Kidney (tissue), 14 donors: Measurements from ENCODE around the gene PHF3. TPM values are rescaled to one million over a fixed set of nuclear protein-coding genes. Genes with fewer than 3 reads are reported as not detected.

Experiments
- DNase-seq, 5 donors: peaks; one replicate each; pipeline ENCODE4 v3.0.0-alpha.2; 2013 to 2020
- FAIRE-seq: peaks from 2 replicates; lab custom pipeline; 2012; peaks lifted over from hg19 to GRCh38; lab: Jason Lieb, UNC
- H3K27ac ChIP-seq, 2 donors: one replicate each; pipeline ENCODE4 v1.7.0; 2013; ENCODE audit warnings: low read depth in 2 of 2, low read length in 2 of 2, inconsistent platforms in 1 of 2
- H3K27me3 ChIP-seq: one replicate; pipeline ENCODE4 v1.7.1; 2013; ENCODE audit warnings: low read length, inconsistent platforms; ENCODE audit not compliant: control insufficient read depth, insufficient read depth
- H3K36me3 ChIP-seq, 3 donors: one replicate each; pipeline versions ENCODE4 v1.7.0 to v1.7.1; 2013; ENCODE audit warnings: low read length in 3 of 3, control low read depth in 1 of 3, inconsistent platforms in 1 of 3; ENCODE audit not compliant: insufficient read depth in 3 of 3, control insufficient read depth in 2 of 3
- H3K4me1 ChIP-seq, 3 donors: one replicate each; pipeline versions ENCODE4 v1.7.0 to v1.7.1; 2013; ENCODE audit warnings: low read length in 3 of 3, inconsistent platforms in 1 of 3, low read depth in 1 of 3; ENCODE audit not compliant: control insufficient read depth in 2 of 3, insufficient read depth in 2 of 3
- H3K4me3 ChIP-seq, 3 donors: one replicate each; pipeline versions ENCODE4 v1.7.0 to v1.8.1; 2013; ENCODE audit warnings: low read length in 3 of 3, control low read depth in 1 of 3, inconsistent platforms in 1 of 3
- H3K9ac ChIP-seq, 3 donors: one replicate each; pipeline versions ENCODE4 v1.7.0 to v1.7.1; 2013; ENCODE audit warnings: low read length in 3 of 3, control low read depth in 1 of 3, inconsistent platforms in 1 of 3
- H3K9me3 ChIP-seq, 3 donors: one replicate each; pipeline versions ENCODE4 v1.7.0 to v1.7.1; 2013; ENCODE audit warnings: low read length in 3 of 3, control low read depth in 1 of 3, inconsistent platforms in 1 of 3; ENCODE audit not compliant: control insufficient read depth in 2 of 3, insufficient read depth in 1 of 3
- CTCF ChIP-seq: IDR thresholded peaks from 3 replicates; pipeline ENCODE4 v1.5.1; 2012; ENCODE audit warnings: mild to moderate bottlenecking, moderate library complexity, borderline replicate concordance; ENCODE audit not compliant: insufficient read depth; ENCODE audit errors: extremely low read depth
- intact Hi-C: fragments of 100-400 bp; cut with DNase I; formaldehyde crosslinking; loops from one replicate; pipeline ENCODE4 v1.11.1; 2022
- polyA plus RNA-seq: library from polyadenylated mRNA; stranded (reverse); fragments of 350-450 nt; fragmentation: Illumina TruSeq; extraction: RNeasy Lipid Tissue Mini Kit (QIAGEN cat#74804); gene quantifications from one replicate; pipeline ENCODE4 v1.2.3, GENCODE V29; 2014; ENCODE audit warnings: low read depth, low replicate concordance; ENCODE audit not compliant: insufficient read depth
- total RNA-seq: library from RNA; stranded (reverse); fragmentation: NEBNext Ultra II Directional; extraction: Animal tissue kit (Norgen Biotek cat#: 25700); gene quantifications from one replicate; pipeline ENCODE4 v1.2.1, GENCODE V29; 2021
- donor health status: control.
- donor health status: control.
- donor health status: control.
- donor health status: control.
- donor health status: control.
- donor health status: DM: yes; HTN: yes; CAD: no.
- donor health status: Normal renal cell carcinoma (clear cell type).

Gene PHF3
- total and polyA plus RNA-seq, 2 donors from 2014 or later = 9.5 to 58.3 TPM

- Histone ChIP-seq H3K36me3 (no peaks in the 10 kb centered on the region), H3K4me3 (no peak overlapping the region)
Observed at GRCh38 chr6:63640062-63640461, 4.5 kb downstream of the PHF3 start.

GRCh38 chr6:63643862-63644261 is 8.3 kb downstream of the PHF3 start:
- FAIRE-seq = no peak
- Histone ChIP-seq H3K27ac (no peak overlapping the region), H3K36me3 (peaks cover 0 to 3% (median 0%) of the 10 kb centered on the region in 3 donors), H3K4me3 (no peak overlapping the region), H3K9me3 (no peaks in the 10 kb centered on the region), H3K27me3 (no peaks in the 10 kb centered on the region), H3K4me1 (peaks cover 0 to 19% (median 5%) of the 10 kb centered on the region in 3 donors), H3K9ac (no peak overlapping the region)
- intact Hi-C loops = no loop called here
- no peak for DNase-seq
- TF ChIP-seq CTCF = no peak

More at GRCh38 chr6:63640062-63640461, 4.5 kb downstream of the PHF3 start:
- TF ChIP-seq CTCF = no peak
- DNase-seq = no peak
- no peaks in the 10 kb centered on the region for H3K9me3 ChIP-seq
- intact Hi-C loops = no loop called here
- no peak for FAIRE-seq
- H3K27me3 ChIP-seq = no peaks in the 10 kb centered on the region
- H3K9ac ChIP-seq = no peak overlapping the region
- peaks cover 0 to 13% (median 7%) of the 10 kb centered on the region in 3 donors for H3K4me1 ChIP-seq
- H3K27ac ChIP-seq = no peak overlapping the region

GRCh38 chr6:63644668-63645326 is 9.2 kb downstream of the PHF3 start:
- intact Hi-C loops = no loop called here
- Histone ChIP-seq H3K36me3 (peaks cover 0 to 3% (median 0%) of the 10 kb centered on the region in 3 donors), H3K4me1 (peaks cover 0 to 23% (median 5%) of the 10 kb centered on the region in 3 donors), H3K27me3 (no peaks in the 10 kb centered on the region), H3K27ac (no peak overlapping the region), H3K9me3 (no peaks in the 10 kb centered on the region), H3K4me3 (no peak overlapping the region), H3K9ac (no peak overlapping the region)
- DNase-seq (peak in 1 of 5 donors; percentile 46), FAIRE-seq (no peak)
- TF ChIP-seq CTCF = no peak
